ENCODE results near the gene IRS2.

The IRS2 gene

GRCh38 chr13:109804654-109805053, 18.3 kb upstream of the IRS2 start:
- Histone ChIP-seq H3K27me3 (no peaks in the 10 kb centered on the region), H3K36me3 (no peaks in the 10 kb centered on the region), H3K4me3 (no peak overlapping the region), H3K9me3 (no peaks in the 10 kb centered on the region), H3K9ac (no peak overlapping the region), H4K20me1 (no peaks in the 10 kb centered on the region), H3K4me1 (no peaks in the 10 kb centered on the region), H3K4me2 (no peak overlapping the region), H3K27ac (no peak overlapping the region)
- TF ChIP-seq Cebpa-rat (IDR thresholded peaks at IDR 0.05), result no peak

GRCh38 chr13:109803825-109804224, 17.4 kb upstream of the IRS2 start:
- H3K9me3 ChIP-seq, result no peaks in the 10 kb centered on the region

GRCh38 chr13:109802936-109803335, 16.6 kb upstream of the IRS2 start:
- no peaks in the 10 kb centered on the region for H3K36me3 ChIP-seq
- no peaks in the 10 kb centered on the region for H4K20me1 ChIP-seq
- H3K27ac ChIP-seq, result no peak overlapping the region
- no peak overlapping the region for H3K4me2 ChIP-seq
- H3K4me1 ChIP-seq, result no peaks in the 10 kb centered on the region
- no peak overlapping the region for H3K4me3 ChIP-seq
- H3K27me3 ChIP-seq, result no peaks in the 10 kb centered on the region
- H3K9me3 ChIP-seq, result no peaks in the 10 kb centered on the region
- no peak for TF ChIP-seq Cebpa-rat (IDR thresholded peaks at IDR 0.05)
- no peak overlapping the region for H3K9ac ChIP-seq

More at GRCh38 chr13:109803825-109804224, 17.4 kb upstream of the IRS2 start:
- no peak overlapping the region for H3K4me3 ChIP-seq
- H4K20me1 ChIP-seq, result no peaks in the 10 kb centered on the region
- H3K27ac ChIP-seq, result no peak overlapping the region
- H3K36me3 ChIP-seq, result no peaks in the 10 kb centered on the region
- TF ChIP-seq Cebpa-rat (IDR thresholded peaks at IDR 0.05), result no peak
- H3K27me3 ChIP-seq, result no peaks in the 10 kb centered on the region
- no peaks in the 10 kb centered on the region for H3K4me1 ChIP-seq
- no peak overlapping the region for H3K9ac ChIP-seq
- H3K4me2 ChIP-seq, result no peak overlapping the region

GRCh38 chr13:109795011-109795410, 8.6 kb upstream of the IRS2 start:
- H3K9me3 ChIP-seq, result no peaks in the 10 kb centered on the region
- no peaks in the 10 kb centered on the region for H3K27me3 ChIP-seq
- TF ChIP-seq Cebpa-rat (IDR thresholded peaks at IDR 0.05), result no peak
- no peak overlapping the region for H3K9ac ChIP-seq
- no peaks in the 10 kb centered on the region for H3K36me3 ChIP-seq
- H3K4me1 ChIP-seq, result peaks cover 16% of the 10 kb centered on the region
- no peaks in the 10 kb centered on the region for H4K20me1 ChIP-seq
- H3K4me3 ChIP-seq, result no peak overlapping the region
- no peak overlapping the region for H3K4me2 ChIP-seq
- H3K27ac ChIP-seq, result no peak overlapping the region

DNA sequence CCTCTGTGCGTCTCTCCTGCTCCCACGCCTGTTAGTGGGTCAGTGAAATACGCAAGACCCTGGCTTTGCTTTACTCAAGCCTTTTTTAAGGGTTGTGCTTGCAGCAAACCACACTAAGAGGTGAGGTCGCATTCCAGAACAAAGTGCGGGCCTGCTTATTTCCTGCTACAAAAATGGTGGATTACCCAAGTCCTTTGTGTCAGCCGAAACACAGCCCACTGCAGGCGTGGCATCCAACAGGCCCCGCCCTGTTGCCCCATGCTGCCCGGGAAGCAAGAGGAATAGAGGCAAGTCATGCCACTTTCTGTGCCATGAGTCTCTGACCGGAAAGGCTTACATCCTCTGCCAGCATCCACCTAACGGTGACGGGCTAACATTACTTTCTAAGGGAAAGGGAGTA, 7.7 kb upstream of the IRS2 start:
- Histone ChIP-seq H3K27me3 (no peaks in the 10 kb centered on the region), H3K4me3 (no peak overlapping the region), H4K20me1 (no peaks in the 10 kb centered on the region), H3K9ac (no peak overlapping the region), H3K27ac (no peak overlapping the region), H3K9me3 (no peaks in the 10 kb centered on the region), H3K4me1 (peaks cover 19% of the 10 kb centered on the region), H3K4me2 (no peak overlapping the region), H3K36me3 (no peaks in the 10 kb centered on the region)
- no peak for TF ChIP-seq Cebpa-rat (IDR thresholded peaks at IDR 0.05)

- Histone ChIP-seq H3K36me3 (no peaks in the 10 kb centered on the region), H3K27ac (no peak overlapping the region), H3K9ac (no peak overlapping the region), H3K27me3 (no peaks in the 10 kb centered on the region), H3K9me3 (no peaks in the 10 kb centered on the region), H3K4me1 (peaks cover 35% of the 10 kb centered on the region), H4K20me1 (no peaks in the 10 kb centered on the region), H3K4me2 (no peak overlapping the region), H3K4me3 (no peak overlapping the region)
- no peak for TF ChIP-seq Cebpa-rat (IDR thresholded peaks at IDR 0.05)
These were observed 6.2 kb upstream of the IRS2 start for GRCh38 chr13:109792416-109793059.

DNA sequence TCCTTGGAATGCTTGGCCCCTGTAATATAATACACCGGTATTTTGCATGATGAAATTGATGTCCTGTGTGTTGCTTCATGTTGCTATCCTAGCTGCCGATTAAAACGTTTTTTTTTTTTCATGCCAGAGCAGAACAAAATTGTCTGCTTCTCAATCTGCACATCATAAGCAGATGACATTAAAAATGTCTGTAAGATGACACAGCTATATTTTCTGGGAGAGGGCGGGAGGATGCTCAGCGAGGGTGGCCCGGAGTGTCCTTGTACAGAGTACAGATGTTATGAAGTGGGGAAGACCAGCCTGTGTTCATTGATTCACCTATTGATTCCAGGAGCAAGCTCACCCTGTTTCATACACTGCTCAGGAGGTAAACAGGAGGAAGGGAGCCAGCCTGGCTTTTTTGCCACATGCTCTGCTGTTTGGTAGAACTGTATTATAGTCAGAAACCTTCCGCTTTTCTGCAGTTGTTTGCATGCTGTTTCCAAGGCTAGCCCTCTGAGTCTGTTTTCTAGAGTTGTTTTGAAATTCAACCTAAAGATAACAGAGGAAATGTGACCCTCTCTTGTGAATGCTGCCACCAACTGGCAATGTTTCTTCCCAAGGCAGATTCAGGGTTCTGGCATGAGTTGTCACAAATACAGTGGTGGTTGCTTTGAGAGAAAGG, 4.7 kb upstream of the IRS2 start:
- Histone ChIP-seq H3K27ac (no peak overlapping the region), H3K9me3 (no peaks in the 10 kb centered on the region)

DNA sequence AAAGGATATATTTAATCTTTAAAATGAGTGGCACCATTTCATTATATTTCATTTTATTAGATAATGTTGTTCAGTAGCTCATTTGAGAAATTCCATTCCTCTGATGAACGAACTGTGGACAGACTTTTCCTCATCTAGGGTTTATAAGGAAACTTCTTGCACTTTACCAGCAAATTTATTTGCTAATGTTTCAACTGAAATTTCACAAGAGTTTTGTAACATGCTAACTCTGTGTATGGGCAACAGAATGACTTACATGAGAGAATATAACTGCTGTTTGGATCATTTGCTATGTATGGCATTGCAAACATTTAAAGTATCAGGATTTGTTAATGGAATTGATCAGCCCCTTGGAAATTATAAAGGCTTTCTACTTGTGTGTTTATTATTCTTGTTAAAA, 3.7 kb upstream of the IRS2 start:
- H3K4me1 ChIP-seq, result peaks cover 28% of the 10 kb centered on the region
- no peak overlapping the region for H3K27ac ChIP-seq
- H4K20me1 ChIP-seq, result peaks cover 8% of the 10 kb centered on the region
- H3K9ac ChIP-seq, result no peak overlapping the region
- no peaks in the 10 kb centered on the region for H3K36me3 ChIP-seq
- H3K9me3 ChIP-seq, result no peaks in the 10 kb centered on the region
- no peak overlapping the region for H3K4me2 ChIP-seq
- H3K27me3 ChIP-seq, result no peaks in the 10 kb centered on the region
- no peak for TF ChIP-seq Cebpa-rat (IDR thresholded peaks at IDR 0.05)
- H3K4me3 ChIP-seq, result no peak overlapping the region

More for the DNA sequence above, 4.7 kb upstream of the IRS2 start:
- Histone ChIP-seq H3K4me1 (peaks cover 28% of the 10 kb centered on the region), H3K4me3 (no peak overlapping the region), H3K36me3 (no peaks in the 10 kb centered on the region), H3K9ac (no peak overlapping the region), H3K27me3 (no peaks in the 10 kb centered on the region), H4K20me1 (no peaks in the 10 kb centered on the region), H3K4me2 (peak overlapping the region; percentile 53)
- TF ChIP-seq Cebpa-rat (IDR thresholded peaks at IDR 0.05), result no peak

GRCh38 chr13:109789262-109789661, 2.9 kb upstream of the IRS2 start:
- Histone ChIP-seq H4K20me1 (peaks cover 16% of the 10 kb centered on the region), H3K9ac (no peak overlapping the region), H3K4me3 (no peak overlapping the region), H3K27me3 (no peaks in the 10 kb centered on the region), H3K27ac (no peak overlapping the region), H3K4me1 (peaks cover 31% of the 10 kb centered on the region), H3K9me3 (no peaks in the 10 kb centered on the region), H3K4me2 (peak overlapping the region; percentile 91; the same call in 1 of the 2 replicates), H3K36me3 (peaks cover 3% of the 10 kb centered on the region)
- no peak for TF ChIP-seq Cebpa-rat (IDR thresholded peaks at IDR 0.05)

GRCh38 chr13:109788372-109789111, 2.2 kb upstream of the IRS2 start:
- Histone ChIP-seq H3K27ac (no peak overlapping the region), H3K27me3 (no peaks in the 10 kb centered on the region)
- no peak for TF ChIP-seq Cebpa-rat (IDR thresholded peaks at IDR 0.05)

More at GRCh38 chr13:109788372-109789111, 2.2 kb upstream of the IRS2 start:
- H3K36me3 ChIP-seq, result peaks cover 10% of the 10 kb centered on the region
- no peak overlapping the region for H3K4me3 ChIP-seq
- peaks cover 6% of the 10 kb centered on the region for H3K9me3 ChIP-seq
- H3K9ac ChIP-seq, result no peak overlapping the region
- H3K4me1 ChIP-seq, result peaks cover 38% of the 10 kb centered on the region
- H3K4me2 ChIP-seq, result peak overlapping the region; percentile 91
- H4K20me1 ChIP-seq, result peaks cover 23% of the 10 kb centered on the region
